Middle frontal gyrus (tissue), 1 donor: ENCODE results near the gene PLOD2.
"Not testable (repeated sequence)": the region's sequence is repeated elsewhere in the genome, so short reads cannot be mapped to it uniquely, and the experiment has no call there.

ENCODE experiments used
- DNase-seq: peaks from one replicate; pipeline ENCODE4 v3.0.0-alpha.2; 2015; ENCODE audit warnings: low spot score; ENCODE audit errors: extremely low spot score

PLOD2 gene

DNA sequence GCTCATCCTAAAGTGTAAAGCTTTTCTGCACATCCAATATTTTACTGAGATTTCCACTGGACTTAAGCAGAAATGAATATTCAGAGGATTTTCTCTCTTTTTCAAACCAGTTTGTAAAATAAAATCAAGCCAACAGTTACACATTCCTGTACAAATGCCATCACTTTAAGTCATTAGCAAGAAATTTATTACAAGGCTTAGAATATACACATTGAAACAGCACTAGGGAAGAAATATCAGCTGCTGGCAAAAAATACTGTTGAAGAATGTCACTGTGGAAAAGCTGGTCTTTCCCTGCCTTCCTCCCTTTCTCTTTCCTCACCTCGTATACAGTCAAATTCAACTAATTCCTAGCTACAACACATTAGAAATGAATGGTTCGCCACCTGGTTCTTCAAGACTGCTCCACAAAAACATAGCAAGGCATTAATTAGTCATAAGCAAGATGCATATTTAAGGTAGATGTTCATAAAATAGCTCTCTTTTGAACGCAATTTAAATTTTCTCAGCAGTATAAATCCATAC lies 21.3 kb downstream of the PLOD2 start:
- no peak for DNase-seq

DNA sequence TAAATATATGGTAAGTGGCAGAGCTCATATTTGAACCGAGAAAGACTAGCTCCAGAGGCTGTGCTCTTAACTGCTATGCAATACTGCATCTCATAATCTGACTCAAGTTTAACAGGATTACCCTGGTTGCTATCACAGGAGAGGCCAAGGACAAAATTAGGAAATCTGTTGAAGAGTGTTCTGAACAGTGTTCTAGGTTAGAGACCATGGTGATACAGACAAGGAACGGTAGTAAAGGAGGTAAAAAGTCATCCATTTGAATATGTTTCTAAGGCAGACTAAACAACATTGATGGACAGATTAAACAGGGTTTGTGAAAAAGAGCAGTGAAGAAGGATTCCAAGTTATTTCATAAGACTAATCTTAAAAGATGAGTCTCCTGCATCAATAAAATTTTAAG lies 22.1 kb downstream of the PLOD2 start:
- DNase-seq = no peak

DNA sequence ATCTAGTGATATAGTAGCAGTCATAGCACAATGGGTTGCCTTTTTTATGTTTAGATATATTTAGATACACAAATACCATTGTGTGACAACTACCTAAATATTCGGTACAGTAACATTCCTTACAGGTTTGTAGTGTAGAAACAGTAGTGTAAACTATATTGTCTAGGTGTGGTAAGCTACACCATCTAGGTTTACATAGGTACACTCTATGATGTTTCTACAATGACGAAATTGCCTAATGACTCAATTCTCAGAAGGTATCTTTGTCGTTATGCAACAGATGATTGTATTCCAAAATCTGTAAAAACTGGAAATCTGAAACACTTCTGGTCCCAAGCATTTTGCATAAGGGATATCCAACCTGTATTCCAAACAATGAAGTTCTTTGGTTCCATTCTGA lies 24.3 kb downstream of the PLOD2 start:
- DNase-seq = no peak

DNA sequence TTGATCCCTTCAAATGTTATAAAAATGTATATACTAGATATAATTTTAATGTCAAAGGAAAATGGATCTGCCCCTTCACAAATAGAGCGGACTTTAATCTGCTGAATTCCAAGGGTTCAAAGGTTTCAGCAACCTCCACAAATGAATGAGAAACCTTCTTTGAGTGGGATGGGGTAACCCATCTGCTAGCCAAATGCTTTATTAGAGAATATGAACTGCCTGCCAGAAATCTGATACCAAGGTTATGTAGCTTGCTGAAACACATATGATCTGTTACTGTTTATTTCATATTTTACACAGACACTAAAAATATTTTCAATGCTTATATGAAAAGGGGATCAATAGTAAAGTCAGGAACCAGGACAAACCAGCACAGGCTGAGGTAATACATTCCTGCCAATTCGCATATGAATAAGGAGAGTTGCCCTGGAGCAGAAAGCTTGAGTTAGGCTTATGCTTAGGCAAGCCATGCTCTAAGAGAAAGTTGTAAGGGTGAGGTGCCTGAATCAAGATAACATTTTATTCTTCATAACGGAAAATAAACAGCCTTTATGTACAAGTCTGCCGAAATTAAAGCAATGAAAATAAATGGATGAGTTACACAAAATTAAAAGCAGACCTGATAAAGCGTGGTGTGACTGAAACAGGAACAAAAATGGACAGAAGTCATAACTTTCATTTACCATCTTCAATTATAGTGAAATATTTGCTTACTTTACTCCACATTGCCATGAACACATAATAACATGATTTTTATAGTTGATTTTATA lies 26.5 kb downstream of the PLOD2 start:
- DNase-seq = no peak

DNA sequence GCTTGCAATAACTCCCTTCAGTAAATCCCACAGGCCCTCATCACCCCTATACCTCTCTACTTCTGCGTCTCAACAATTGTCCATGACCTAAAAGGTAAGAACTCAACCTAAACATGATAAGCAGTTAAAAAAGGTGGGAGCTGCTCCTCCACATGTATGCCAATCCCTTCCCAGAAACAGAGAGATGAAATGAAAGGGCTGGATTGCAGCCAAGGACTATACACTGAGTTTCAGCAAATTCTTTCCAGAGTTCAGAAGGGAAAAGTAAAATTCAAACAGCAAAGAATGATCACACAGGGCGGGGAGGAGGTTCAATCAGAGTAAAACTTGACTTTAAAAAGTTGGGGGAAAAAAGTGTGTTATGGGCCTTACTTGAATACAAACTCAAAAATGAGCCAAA lies 27.5 kb downstream of the PLOD2 start:
- no peak for DNase-seq

DNA sequence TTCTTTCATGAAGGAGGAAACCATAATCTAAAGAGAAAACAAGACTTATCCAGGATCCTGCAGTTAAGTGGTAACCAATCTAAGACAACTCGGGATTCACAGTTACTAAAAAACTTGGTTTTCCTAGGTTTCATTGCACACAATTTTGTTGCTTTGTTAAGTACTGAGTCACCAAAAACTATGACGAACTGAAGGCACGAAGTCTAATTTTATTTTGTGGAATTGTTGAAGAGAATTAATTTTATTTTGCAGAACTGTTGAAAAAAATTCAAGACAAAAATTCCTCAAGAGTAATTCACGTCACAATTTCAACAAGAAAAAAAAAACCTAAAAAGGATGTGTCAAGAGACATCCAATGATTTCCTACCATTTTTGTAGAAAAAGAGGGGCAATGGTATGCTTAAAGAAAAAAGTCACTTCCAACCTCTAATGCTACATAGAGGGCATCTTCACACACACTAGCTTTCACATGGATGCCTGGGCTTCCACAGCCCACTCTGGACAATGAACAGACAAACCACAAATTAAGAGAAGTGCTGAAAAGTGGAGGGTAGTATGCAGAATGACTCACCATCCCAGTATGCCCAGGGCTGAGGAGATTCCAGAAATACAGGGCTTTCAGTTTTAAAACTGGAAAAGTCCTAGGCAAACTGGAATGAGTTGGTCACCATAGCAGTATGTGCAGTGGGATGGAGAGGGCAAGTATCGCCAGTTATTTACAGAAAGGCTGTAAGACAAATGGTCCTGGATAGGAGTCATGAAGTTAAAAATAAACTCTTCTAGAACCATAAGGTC lies 29.2 kb downstream of the PLOD2 start:
- DNase-seq = no peak

DNA sequence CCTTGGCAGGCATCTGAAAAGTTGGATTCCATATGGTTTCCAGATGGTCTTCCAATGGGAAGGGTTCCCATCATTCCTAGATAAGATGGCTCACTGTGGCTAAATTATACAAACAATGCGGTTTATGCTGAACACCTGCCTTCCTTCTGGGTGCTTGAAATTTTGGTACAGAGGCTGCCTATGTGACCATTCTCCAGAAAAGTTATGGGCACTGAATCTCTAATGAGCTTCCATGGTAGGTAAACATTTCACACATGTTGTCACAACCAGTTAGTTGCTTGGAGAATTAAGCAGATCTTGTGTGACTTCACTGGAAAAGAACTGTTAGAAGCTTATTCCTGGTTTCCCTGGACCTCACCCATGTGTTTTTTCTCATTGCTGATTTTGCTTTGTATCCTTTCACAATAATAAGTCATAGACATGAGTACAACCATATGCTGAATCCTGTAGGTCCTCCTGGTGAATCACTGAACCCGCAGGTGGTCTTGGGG lies 30.1 kb downstream of the PLOD2 start:
- no peak for DNase-seq

DNA sequence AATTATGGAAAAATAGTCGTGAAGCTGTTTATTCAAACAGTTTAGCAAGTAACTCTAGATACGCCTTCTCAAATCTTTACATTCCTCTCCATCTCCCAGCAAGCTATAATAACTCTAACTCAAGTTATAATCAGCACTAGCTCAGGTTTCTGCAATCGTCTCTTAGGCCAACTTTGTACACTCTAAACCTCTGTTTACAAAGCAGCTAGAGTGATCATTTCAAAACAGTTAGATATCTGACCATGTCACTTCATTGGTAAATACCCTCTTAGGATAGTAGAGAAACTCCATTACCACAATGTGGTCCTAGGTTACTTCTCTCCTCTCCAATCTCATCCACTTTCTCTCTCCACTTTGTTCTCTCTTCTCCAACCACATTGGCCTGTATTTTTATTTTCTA lies 31.2 kb downstream of the PLOD2 start:
- no peak for DNase-seq

DNA sequence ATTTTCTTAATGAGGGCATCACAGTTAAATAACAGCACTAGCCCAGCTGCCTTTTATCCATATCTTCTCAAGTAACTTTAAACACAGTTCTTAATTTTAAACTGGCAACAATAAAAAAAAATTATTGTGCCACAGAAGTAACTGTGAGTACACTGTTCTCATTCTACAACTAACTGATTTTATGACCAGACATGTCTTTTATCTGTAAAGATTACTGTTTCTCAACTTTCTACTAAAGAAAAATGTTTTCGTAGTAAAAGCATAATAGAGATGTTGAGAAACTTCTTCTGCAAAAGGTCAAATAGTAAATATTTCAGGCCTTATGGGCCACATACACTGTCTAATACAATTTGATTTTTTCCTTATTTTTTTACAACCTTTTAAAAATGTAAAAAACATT lies 32.0 kb downstream of the PLOD2 start:
- DNase-seq = no peak

DNA sequence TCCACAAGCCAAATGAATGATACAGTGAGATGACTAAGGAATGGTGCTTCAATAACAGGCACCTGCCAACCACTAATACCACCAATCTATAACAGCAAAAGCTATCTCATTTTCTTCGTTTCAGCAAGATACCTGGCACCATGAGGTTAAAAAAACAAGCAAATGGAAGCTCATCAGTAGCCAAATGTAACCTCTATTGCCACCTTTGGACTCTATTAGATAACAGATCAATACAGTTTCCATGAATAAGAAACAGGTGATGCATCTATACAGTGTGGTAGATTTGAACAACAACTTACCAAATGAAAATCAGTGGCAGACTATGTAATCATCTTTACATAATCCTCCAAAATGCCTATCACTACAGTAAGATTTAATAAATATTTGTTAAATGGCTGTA lies 32.8 kb downstream of the PLOD2 start:
- DNase-seq = no peak

DNA sequence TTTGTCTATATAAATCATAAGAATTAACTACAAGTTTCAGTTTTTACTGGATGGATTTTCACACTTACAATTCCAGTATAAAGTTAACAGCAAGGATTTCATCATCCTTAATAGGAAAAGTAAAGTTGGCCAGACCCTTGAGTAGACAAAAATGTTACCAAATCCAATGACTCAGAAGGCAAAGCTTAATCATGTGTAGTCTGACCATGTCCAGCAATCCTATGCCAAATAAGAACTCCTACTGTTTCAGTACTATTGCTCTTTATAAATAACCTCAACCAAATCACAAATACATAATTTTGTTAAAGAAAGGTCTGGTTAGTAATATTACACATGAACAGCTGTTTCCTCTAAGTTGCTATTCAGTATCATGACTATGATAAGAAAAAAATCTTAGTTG lies 35.0 kb downstream of the PLOD2 start:
- DNase-seq = no peak

DNA sequence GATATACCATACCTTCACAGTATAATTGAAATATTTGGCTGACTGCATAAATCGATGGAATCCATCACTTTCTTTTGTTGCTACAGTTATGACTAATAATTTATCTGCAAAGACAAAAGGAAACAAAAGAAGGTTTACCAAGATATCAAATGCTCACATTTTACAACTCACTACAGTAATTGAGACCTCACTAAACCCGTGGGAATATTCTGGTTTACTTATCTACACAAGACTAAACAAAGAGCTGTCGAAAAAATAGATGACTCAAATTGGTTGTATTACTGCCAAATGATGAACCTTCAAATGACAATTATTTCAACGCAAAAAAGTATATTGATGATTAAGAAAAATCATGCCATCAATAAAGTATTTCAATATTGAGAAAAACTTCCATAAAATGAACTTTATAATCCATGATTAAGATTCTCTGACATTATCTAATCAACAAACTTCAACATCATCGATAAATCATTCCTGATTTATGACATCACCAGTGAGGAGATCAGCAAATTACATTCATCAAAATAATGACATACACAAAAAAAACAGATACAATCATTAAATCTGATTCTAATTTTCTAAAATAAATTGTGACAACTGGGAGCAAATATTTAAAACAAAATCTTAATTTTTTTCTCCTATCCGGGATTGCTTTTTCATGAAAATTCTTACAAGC lies 36.7 kb downstream of the PLOD2 start:
- no peak for DNase-seq

DNA sequence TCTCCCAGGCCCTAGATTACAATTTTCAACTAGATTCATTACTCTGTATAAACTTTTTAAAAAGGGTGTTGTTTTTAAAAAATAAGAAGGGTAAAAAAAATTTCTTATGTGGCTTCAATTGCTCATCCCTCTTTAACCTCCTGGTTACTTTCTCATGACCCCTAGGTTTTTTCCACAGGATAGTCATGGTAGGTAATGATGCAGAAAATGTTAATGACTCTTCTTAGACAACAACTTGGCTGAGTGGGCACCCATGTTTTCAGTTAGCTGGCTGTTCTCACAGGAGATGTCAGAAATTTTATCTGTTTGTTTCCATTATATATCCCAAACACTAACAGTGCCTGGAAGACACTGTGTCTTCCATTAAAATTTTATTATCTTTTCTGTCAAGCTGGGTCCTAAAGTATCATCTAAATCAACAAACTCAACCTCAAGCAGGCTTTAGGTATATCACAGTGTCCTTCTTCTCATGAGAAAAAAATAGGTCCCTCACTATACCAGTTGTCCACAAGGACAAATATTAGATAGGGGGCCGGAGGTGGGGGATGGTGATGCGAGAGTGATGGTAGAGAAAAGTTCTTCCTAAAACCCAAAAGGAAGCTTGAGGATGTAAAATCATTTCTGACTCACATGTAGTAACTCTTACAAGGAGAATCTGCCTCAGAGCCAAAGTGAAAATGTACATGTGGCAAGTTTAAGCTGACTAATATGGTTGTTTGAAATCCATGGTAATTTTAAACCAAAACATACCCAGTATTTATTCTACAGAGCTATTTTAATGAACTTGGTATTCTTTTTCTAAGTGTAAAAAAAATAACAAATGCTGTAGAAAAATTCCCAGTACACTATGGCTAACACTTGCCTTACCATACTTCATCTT lies 43.3 kb downstream of the PLOD2 start:
- DNase-seq = no peak

DNA sequence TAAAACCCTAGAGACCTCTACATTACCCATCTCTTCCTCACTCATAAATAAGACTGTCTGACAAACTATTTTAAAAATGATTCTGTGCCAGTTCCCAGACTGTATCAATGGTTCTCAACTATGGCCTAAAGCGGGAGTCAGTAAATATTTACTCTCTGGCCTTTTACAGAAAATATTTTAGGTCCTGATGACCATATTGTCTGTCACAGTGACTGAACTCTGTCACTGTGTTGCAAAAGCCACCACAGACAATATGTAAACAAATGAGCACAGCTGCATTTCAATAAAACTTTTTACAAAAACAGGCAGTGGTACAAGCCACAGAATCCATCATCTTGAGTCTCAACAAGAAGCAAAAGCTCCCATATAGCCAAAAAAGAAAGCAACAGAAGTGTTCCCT lies 45.4 kb downstream of the PLOD2 start:
- DNase-seq = no peak

DNA sequence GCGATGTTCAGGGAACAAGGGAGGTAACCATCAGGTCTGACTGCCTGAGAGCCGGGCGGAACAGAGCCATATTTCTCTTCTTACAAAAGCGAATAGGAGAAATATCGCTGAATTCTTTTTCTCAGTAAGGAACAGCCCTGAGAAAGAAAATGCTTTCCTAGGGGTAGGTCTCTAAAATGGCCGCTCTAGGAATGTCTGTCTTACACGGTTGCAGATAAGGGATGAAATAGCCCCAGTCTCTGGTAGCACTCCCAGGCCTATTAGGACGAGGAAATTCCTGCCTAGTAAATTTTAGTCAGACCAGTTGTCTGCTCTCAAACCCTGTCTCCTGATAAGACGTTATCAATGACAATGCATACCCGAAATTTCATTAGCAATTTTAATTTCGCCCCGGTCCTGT lies 47.2 kb downstream of the PLOD2 start:
- DNase-seq = not testable (repeated sequence)

DNA sequence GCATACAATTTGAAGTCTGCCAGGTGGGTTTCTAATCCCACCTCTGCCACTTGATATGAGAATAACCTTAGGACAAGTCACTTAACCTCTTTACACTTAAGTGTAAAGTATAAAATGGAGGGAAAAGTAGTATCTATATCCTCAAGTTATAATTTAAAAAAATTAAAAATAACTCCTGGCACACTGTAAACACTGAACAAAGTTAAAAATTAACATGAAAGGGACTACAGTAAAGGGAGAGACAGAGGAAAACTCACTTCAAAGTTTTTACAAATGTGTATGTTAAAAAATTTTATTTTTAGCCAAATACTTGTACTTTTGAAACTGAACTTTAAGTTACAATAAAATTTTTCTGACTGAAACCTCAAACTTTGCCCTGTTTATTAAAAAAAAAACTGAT lies 49.6 kb downstream of the PLOD2 start:
- no peak for DNase-seq

DNA sequence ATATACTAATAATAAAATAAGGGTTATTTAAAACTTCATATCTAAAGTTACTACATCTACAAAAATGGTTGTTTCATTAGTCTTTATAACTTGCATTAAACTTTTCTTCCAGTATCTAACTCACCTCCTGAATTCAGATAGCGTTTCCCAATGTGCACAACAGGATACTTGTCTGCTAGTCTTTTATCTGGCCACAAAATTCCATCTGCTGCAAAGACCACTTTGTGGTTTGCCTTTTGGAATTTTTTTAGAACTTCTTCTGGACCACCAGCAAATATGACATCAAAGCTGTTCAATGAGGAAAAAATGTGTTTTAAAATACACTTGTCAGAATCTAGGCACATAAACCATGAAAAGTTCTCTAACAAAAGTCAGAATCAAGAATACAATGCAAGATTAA lies 50.8 kb downstream of the PLOD2 start:
- no peak for DNase-seq

DNA sequence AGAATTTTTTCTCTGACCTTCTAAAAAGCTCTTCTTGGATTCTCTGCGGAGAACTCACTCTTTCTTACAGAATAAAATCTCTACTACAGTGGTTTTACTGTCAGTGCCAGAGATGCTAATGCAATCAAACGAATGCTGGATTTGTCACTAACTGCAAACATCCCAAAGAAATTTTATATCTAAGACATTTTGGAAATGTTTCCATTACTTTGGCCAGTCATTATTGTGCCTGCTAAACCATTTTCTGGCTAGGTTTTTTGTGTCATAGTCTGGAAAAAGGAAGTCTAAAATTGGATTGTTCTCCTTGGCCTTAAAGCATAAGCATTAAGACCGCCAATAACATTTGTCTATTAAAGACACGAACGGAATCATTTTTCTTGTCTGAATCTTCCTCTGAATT lies 54.0 kb downstream of the PLOD2 start:
- no peak for DNase-seq

DNA sequence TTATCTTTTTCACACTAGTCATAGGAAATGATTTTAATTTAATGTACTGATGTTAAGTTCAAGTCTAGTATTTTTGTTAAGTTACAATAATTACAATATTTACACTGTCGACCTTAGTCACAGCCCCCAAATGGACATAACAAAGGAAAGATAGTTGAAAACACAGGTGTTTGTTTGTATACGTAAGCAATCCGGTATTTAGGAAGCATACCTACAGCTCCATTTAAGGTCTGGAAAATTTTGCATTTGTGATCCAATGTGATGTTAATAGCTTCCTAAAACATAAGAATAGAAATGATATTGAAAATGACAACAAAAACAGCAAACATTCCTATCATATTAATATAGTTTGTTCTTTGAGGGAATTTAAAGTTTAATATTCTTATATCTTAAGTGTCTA lies 56.9 kb downstream of the PLOD2 start:
- no peak for DNase-seq

DNA sequence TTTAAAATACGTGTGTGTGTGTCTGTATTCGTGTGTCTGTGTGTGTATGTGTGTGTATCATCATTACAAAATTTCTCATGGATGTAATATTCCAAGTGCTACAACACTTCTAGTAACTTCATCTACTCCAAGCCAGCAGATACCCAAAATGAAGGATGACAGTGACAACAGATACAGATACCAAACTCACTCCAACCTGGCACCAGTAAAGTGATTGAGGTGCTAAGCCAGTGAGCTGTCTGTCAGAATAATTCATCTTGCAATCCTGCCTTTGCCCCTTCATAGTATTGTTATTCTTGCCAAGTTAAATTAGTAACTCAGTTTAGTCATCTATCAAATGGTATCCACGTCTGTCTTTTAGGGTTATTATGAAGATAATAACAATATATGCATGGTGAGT lies 58.1 kb downstream of the PLOD2 start:
- DNase-seq = no peak

DNA sequence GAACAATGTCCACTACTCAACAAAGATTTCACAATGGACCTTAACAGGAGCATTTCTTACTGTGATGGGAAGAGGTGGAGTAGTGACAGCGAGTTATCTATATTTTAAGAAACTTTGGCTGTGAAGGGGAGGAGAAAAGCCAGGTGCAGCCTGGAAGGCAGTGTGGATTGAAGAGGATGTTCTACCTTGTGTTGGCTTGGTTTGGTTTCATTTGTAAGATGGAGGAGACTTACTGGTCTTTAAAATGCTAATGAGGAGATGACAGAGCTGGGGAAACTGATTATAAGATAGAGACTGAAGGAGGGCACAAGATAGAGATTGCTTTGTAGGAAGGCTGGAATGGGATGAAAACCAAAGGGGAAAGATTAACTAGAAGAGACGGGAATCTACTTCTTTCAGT lies 59.4 kb downstream of the PLOD2 start:
- no peak for DNase-seq
